PC-9 (cell line): ENCODE data around the gene AIRE. TPM values are rescaled to one million over a fixed set of nuclear protein-coding genes. Genes with fewer than 3 reads are reported as not detected.
"Not testable (repeated sequence)": the region's sequence is repeated elsewhere in the genome, so short reads cannot be mapped to it uniquely, and the experiment has no call there.

Experiments
- BruUV-seq: library from RNA; stranded (reverse); fragments of 400-500 nt; replicated peaks from 2 replicates; lab custom pipeline; 2021; lab: Mats Ljungman, UMichigan
- CTCF ChIA-PET: fragments of 300-600 bp; sonication (Branson Sonifier 250); formaldehyde crosslinking; loops from one replicate; lab custom pipeline; 2022; ENCODE audit warnings: antibody characterized with exemption; lab: Charles Lee
- POLR2A ChIA-PET: fragments of 300-600 bp; sonication (Branson Sonifier 250); formaldehyde crosslinking; loops from one replicate; lab custom pipeline; 2022; ENCODE audit warnings: antibody characterized with exemption; ENCODE audit not compliant: unreplicated experiment; lab: Charles Lee
- DNase-seq, 2 experiments: peaks; one replicate each; pipeline versions ENCODE4 v3.0.0 to v3.0.0-alpha.2; 2015 to 2022; ENCODE audit warnings: mixed read lengths in 1 of 2
- H2AFZ ChIP-seq: fragments of 200-600 bp; sonication (generic); 2 replicates; pipeline ENCODE4 v1.8.1; 2017; ENCODE audit warnings: antibody characterized with exemption
- H3F3A ChIP-seq: fragments of 200-600 bp; sonication (generic); 2 replicates; pipeline ENCODE4 v1.8.1; 2017; ENCODE audit warnings: antibody characterized with exemption, mild to moderate bottlenecking, low read depth; ENCODE audit not compliant: insufficient read depth
- H3K27ac ChIP-seq: fragments of 200-600 bp; sonication (generic); 2 replicates; pipeline ENCODE4 v1.6.1; 2016; ENCODE audit warnings: mixed run types
- H3K27me3 ChIP-seq: fragments of 200-600 bp; sonication (generic); 2 replicates; pipeline ENCODE4 v1.6.1; 2016; ENCODE audit warnings: low read depth, mixed run types; ENCODE audit not compliant: insufficient read depth
- H3K36me3 ChIP-seq: fragments of 200-600 bp; sonication (generic); 2 replicates; pipeline ENCODE4 v1.6.1; 2016; ENCODE audit warnings: low read depth, mixed run types
- H3K4me1 ChIP-seq: fragments of 200-600 bp; sonication (generic); replicated peaks from 2 replicates; pipeline ENCODE4 v1.6.1; 2016; ENCODE audit warnings: mixed run types; ENCODE audit not compliant: insufficient read depth
- H3K4me2 ChIP-seq: fragments of 200-600 bp; sonication (generic); 2 replicates; pipeline ENCODE4 v1.6.1; 2017; ENCODE audit warnings: mixed run types
- H3K4me3 ChIP-seq: fragments of 200-600 bp; sonication (generic); 2 replicates; pipeline ENCODE4 v1.6.1; 2016; ENCODE audit warnings: mixed run types
- H3K79me2 ChIP-seq: fragments of 200-600 bp; sonication (generic); 2 replicates; pipeline ENCODE4 v1.6.1; 2017; ENCODE audit warnings: low read depth, mixed run types
- H3K9me2 ChIP-seq: fragments of 200-600 bp; sonication (generic); 2 replicates; pipeline ENCODE4 v1.8.1; 2017; ENCODE audit warnings: mild to moderate bottlenecking; ENCODE audit not compliant: insufficient read depth
- H3K9me3 ChIP-seq: fragments of 200-600 bp; sonication (generic); 2 replicates; pipeline ENCODE4 v1.8.1; 2016; ENCODE audit warnings: low read depth; ENCODE audit not compliant: insufficient read depth
- H4K20me1 ChIP-seq: fragments of 200-600 bp; sonication (generic); 2 replicates; pipeline ENCODE4 v1.8.1; 2017; ENCODE audit not compliant: insufficient read depth
- CTCF ChIP-seq: fragments of 200-600 bp; sonication (generic); conservative IDR thresholded peaks from 2 replicates; pipeline ENCODE4 v1.6.1; 2017; ENCODE audit warnings: mixed run types, antibody characterized with exemption, mild to moderate bottlenecking, moderate library complexity
- EZH2 ChIP-seq: fragments of 200-600 bp; sonication (generic); IDR thresholded peaks from 2 replicates; pipeline ENCODE4 v1.8.0; 2017; ENCODE audit warnings: antibody characterized with exemption, low read depth
- intact Hi-C: fragments of 100-400 bp; cut with micrococcal nuclease; formaldehyde crosslinking; loops from one replicate; pipeline ENCODE4 v1.10.0; 2022; ENCODE audit not compliant: unreplicated experiment
- total RNA-seq: library from RNA; stranded (reverse); gene quantifications from 2 replicates; pipeline ENCODE4 v1.2.3, GENCODE V29; 2021

Gene AIRE
- total RNA-seq, 1 experiment from 2014 or later: not detected

GRCh38 chr21:44249204-44250037, 36.3 kb upstream of the AIRE start:
- H3K4me3 ChIP-seq, H3K27ac ChIP-seq, H3K79me2 ChIP-seq, H3F3A ChIP-seq, H3K4me1 ChIP-seq, CTCF ChIA-PET, H2AFZ ChIP-seq, H4K20me1 ChIP-seq, BruUV-seq, H3K4me2 ChIP-seq, H3K9me3 ChIP-seq, POLR2A ChIA-PET, DNase-seq, H3K36me3 ChIP-seq, H3K27me3 ChIP-seq, intact Hi-C loops, H3K9me2 ChIP-seq: not testable (repeated sequence)

GRCh38 chr21:44253832-44254710, 31.6 kb upstream of the AIRE start:
- Histone ChIP-seq H3K27me3 (no peaks in the 10 kb centered on the region), H3F3A (no peaks in the 10 kb centered on the region), H3K9me2 (no peaks in the 10 kb centered on the region), H2AFZ (no peak overlapping the region), H3K79me2 (no peaks in the 10 kb centered on the region), H3K9me3 (no peaks in the 10 kb centered on the region), H3K4me2 (no peak overlapping the region), H3K36me3 (no peaks in the 10 kb centered on the region), H3K4me3 (no peak overlapping the region), H4K20me1 (no peaks in the 10 kb centered on the region), H3K4me1 (peaks cover 18% of the 10 kb centered on the region), H3K27ac (no peak overlapping the region)
- POLR2A ChIA-PET: no interaction called here
- DNase-seq: no peak
- BruUV-seq: no TSS peak
- TF ChIP-seq CTCF: no peak
- TF ChIP-seq EZH2: no peak
- CTCF ChIA-PET: no interaction called here
- intact Hi-C loops: no loop called here

GRCh38 chr21:44255511-44255981, 30.1 kb upstream of the AIRE start:
- Histone ChIP-seq H3K36me3 (no peaks in the 10 kb centered on the region), H3K27me3 (no peaks in the 10 kb centered on the region), H3K4me1 (peaks cover 18% of the 10 kb centered on the region), H3K4me3 (no peak overlapping the region), H3K4me2 (no peak overlapping the region), H2AFZ (no peak overlapping the region), H3F3A (no peaks in the 10 kb centered on the region), H3K9me3 (no peaks in the 10 kb centered on the region), H4K20me1 (no peaks in the 10 kb centered on the region), H3K27ac (no peak overlapping the region), H3K9me2 (no peaks in the 10 kb centered on the region), H3K79me2 (no peaks in the 10 kb centered on the region)
- ChIA-PET CTCF (no interaction called here), POLR2A (no interaction called here)
- intact Hi-C loops: no loop called here
- TF ChIP-seq CTCF (no peak), EZH2 (no peak)
- BruUV-seq: no TSS peak
- DNase-seq: no peak
